ENCODE results near the gene CCDC40. TPM values are rescaled to one million over a fixed set of nuclear protein-coding genes. Genes with fewer than 3 reads are reported as not detected.

The CCDC40 gene
- total RNA-seq, 4 donors from 2014 or later: 6.7 to 17.3 (median 9.4) TPM

GRCh38 chr17:80051681-80052080 is 15.2 kb downstream of the CCDC40 start:
- 87 to 92% methylated on average over 11 of the region's 11 CpGs for WGBS, 2 donors
- TF ChIP-seq POLR2A (IDR thresholded peaks at IDR 0.05): no peak
- no peak for TF ChIP-seq CTCF (IDR thresholded peaks at IDR 0.05)
- Histone ChIP-seq H3K4me1 (no peaks in the 10 kb centered on the region), H3K9me3 (no peaks in the 10 kb centered on the region), H3K27me3 (no peaks in the 10 kb centered on the region), H3K4me3 (replicated peaks in 1 of 3) (no peak overlapping the region), H3K36me3 (peaks cover 0 to 7% of the 10 kb centered on the region in 2 donors), H3K27ac (no peak overlapping the region)
- DNase-seq: no peak
- intact Hi-C loops (cut with DNase I): no loop called here

GRCh38 chr17:80053102-80053501 is 16.7 kb downstream of the CCDC40 start:
- WGBS, 2 donors: 85 to 90% methylated on average over 10 of the region's 10 CpGs
- no peaks in the 10 kb centered on the region for H3K27me3 ChIP-seq
- intact Hi-C loops (cut with DNase I): no loop called here
- no peaks in the 10 kb centered on the region for H3K4me1 ChIP-seq
- TF ChIP-seq POLR2A (IDR thresholded peaks at IDR 0.05) (no peak), CTCF (IDR thresholded peaks at IDR 0.05) (no peak)
- no peaks in the 10 kb centered on the region for H3K9me3 ChIP-seq
- no peak overlapping the region for H3K27ac ChIP-seq
- DNase-seq: no peak
- H3K4me3 ChIP-seq (replicated peaks in 1 of 3): no peak overlapping the region
- peaks cover 0 to 7% of the 10 kb centered on the region in 2 donors for H3K36me3 ChIP-seq

- WGBS, 2 donors: 87 to 92% methylated on average over 9 of the region's 9 CpGs
- H3K36me3 ChIP-seq: no peaks in the 10 kb centered on the region
- H3K4me3 ChIP-seq (replicated peaks in 1 of 3): no peak overlapping the region
- no peak for DNase-seq
- no peaks in the 10 kb centered on the region for H3K4me1 ChIP-seq
- H3K27me3 ChIP-seq: no peaks in the 10 kb centered on the region
- H3K9me3 ChIP-seq: no peaks in the 10 kb centered on the region
- no peak overlapping the region for H3K27ac ChIP-seq
- intact Hi-C loops (cut with DNase I): no loop called here
- TF ChIP-seq POLR2A (IDR thresholded peaks at IDR 0.05) (no peak), CTCF (IDR thresholded peaks at IDR 0.05) (no peak)
Measured at GRCh38 chr17:80055597-80055996, 19.2 kb downstream of the CCDC40 start.

GRCh38 chr17:80058311-80058955 is 22.0 kb downstream of the CCDC40 start:
- no peak for TF ChIP-seq CTCF (IDR thresholded peaks at IDR 0.05)
- no peak for TF ChIP-seq POLR2A (IDR thresholded peaks at IDR 0.05)
- DNase-seq: no peak
- Histone ChIP-seq H3K9me3 (no peaks in the 10 kb centered on the region), H3K4me3 (replicated peaks in 1 of 3) (no peak overlapping the region), H3K27ac (no peak overlapping the region), H3K36me3 (no peaks in the 10 kb centered on the region), H3K27me3 (no peaks in the 10 kb centered on the region), H3K4me1 (no peaks in the 10 kb centered on the region)
- 81 to 85% methylated on average over 27 to 28 of the region's 28 CpGs for WGBS, 2 donors
- intact Hi-C loops (cut with DNase I): no loop called here

- no peak overlapping the region for H3K4me3 ChIP-seq (replicated peaks in 1 of 3)
- 82 to 83% methylated on average over 4 of the region's 4 CpGs for WGBS, 2 donors
- intact Hi-C loops (cut with DNase I): no loop called here
- H3K36me3 ChIP-seq: no peaks in the 10 kb centered on the region
- H3K27ac ChIP-seq: no peak overlapping the region
- H3K9me3 ChIP-seq: no peaks in the 10 kb centered on the region
- no peak for TF ChIP-seq POLR2A (IDR thresholded peaks at IDR 0.05)
- TF ChIP-seq CTCF (IDR thresholded peaks at IDR 0.05): no peak
- no peaks in the 10 kb centered on the region for H3K27me3 ChIP-seq
- H3K4me1 ChIP-seq: peaks cover 0 to 4% of the 10 kb centered on the region in 2 donors
- no peak for DNase-seq
Measured at GRCh38 chr17:80060644-80061043, 24.2 kb downstream of the CCDC40 start.

All from thyroid gland (tissue), 4 donors.